Heart left ventricle (tissue), 16 donors: ENCODE results near the gene ATP6V1D. TPM values are rescaled to one million over a fixed set of nuclear protein-coding genes. Genes with fewer than 3 reads are reported as not detected.

Source experiments
- ATAC-seq, 4 donors: fragments of 200-7000 bp; cut with Tn5 transposase; one replicate each; pipeline ENCODE4 v1.9.1; 2020 to 2022; ENCODE audit warnings: moderate library complexity in 4 of 4, mild to moderate bottlenecking in 3 of 4, moderate number of reproducible peaks in 1 of 4
- DNase-seq, 5 donors: peaks; one replicate each; pipeline ENCODE4 v3.0.0-alpha.2; 2020
- H3K27ac ChIP-seq, 12 donors: fragments of 200-600 bp; sonication (generic) in 4 of 12; one replicate each; pipeline versions ENCODE4 v1.5.0 to v1.8.0; 2016 to 2022; ENCODE audit warnings: mild to moderate bottlenecking in 2 of 12
- H3K27me3 ChIP-seq, 9 donors: fragments of 200-600 bp; sonication (generic) in 2 of 9; one replicate each; pipeline versions ENCODE4 v1.5.1 to v1.8.0; 2016 to 2022; ENCODE audit warnings: mild to moderate bottlenecking in 3 of 9
- H3K36me3 ChIP-seq, 9 donors: fragments of 200-600 bp; sonication (generic) in 2 of 9; one replicate each; pipeline versions ENCODE4 v1.5.0 to v1.8.0; 2018 to 2022; ENCODE audit warnings: mild to moderate bottlenecking in 2 of 9
- H3K4me1 ChIP-seq, 12 donors: fragments of 200-600 bp; sonication (generic) in 4 of 12; one replicate each; pipeline versions ENCODE4 v1.5.0 to v1.8.0; 2016 to 2022; ENCODE audit warnings: mild to moderate bottlenecking in 3 of 12
- H3K4me3 ChIP-seq, 12 donors: fragments of 200-600 bp; sonication (generic) in 4 of 12; one replicate each; pipeline versions ENCODE4 v1.5.0 to v1.8.0; 2017 to 2022; ENCODE audit warnings: mild to moderate bottlenecking in 9 of 12, moderate library complexity in 4 of 12
- H3K9me3 ChIP-seq, 12 donors: fragments of 200-600 bp; sonication (generic) in 4 of 12; one replicate each; pipeline versions ENCODE4 v1.5.0 to v1.8.0; 2016 to 2022; ENCODE audit warnings: mild to moderate bottlenecking in 1 of 12
- POLR2A ChIP-seq, 2 donors: fragments of 450-650 bp; IDR thresholded peaks; one replicate each; pipeline ENCODE4 v1.6.1; 2017; ENCODE audit warnings: antibody characterized with exemption in 2 of 2, mild to moderate bottlenecking in 2 of 2, moderate library complexity in 2 of 2
- WGBS, 4 donors: extraction: QIAGEN DNeasy Blood & Tissue Kit in 2 of 4; methylation state at CpG; one replicate each; pipeline versions ENCODE4 v1.1.5 to v1.1.7; 2013 to 2018; 5-methylcytosine and 5-hydroxymethylcytosine counted together
- intact Hi-C, 10 donors: fragments of 100-400 bp; cut with DNase I; formaldehyde crosslinking; loops; one replicate each; pipeline versions ENCODE4 v1.11.1 to v1.14.2; 2022
- polyA plus RNA-seq, 2 donors: library from polyadenylated mRNA; stranded (reverse); fragments of 200-250 nt; gene quantifications; one replicate each; pipeline ENCODE4 v1.2.3, GENCODE V29; 2013
- total RNA-seq, 9 donors: library from RNA; depleted of rRNA in 2 of 9; stranded (reverse); fragments of >200 nt in 2 of 9; fragmentation: NEBNext Ultra II Directional in 3 of 9; extraction: Animal tissue kit (Norgen Biotek cat#: 25700) in 3 of 9; gene quantifications; one replicate each; pipeline versions ENCODE4 v1.1.0 to v1.2.4, GENCODE V29; 2016 to 2023
- TF ChIP-seq, protein P1 (sequence below), 12 donors: fragments of 200-600 bp; sonication (generic) in 4 of 12; IDR thresholded peaks; one replicate each; pipeline versions ENCODE4 v1.5.0 to v1.8.0; 2018 to 2022; ENCODE audit warnings: antibody characterized with exemption in 12 of 12, mild to moderate bottlenecking in 5 of 12
- donor health status: ischemic (EF 13 %, LVEDD 7.1; RV severe dilation, severe dysfunction).
- donor health status: healthy with polysubstance abuse.
- donor health status: DM: no; HTN: yes; CAD: no.
- donor health status: DM: no; HTN: no; CAD: no.
- donor health status: ischemic (EF 25% LVEDD 6.9; RV normal size, moderate dysfunction).
- donor health status: ischemic (EF 25% LVEDD 5.7; RV mildly dilated, moderate dysfunction).
- donor health status: healthy.
- donor health status: DM: yes; HTN: yes; CAD: no.
- donor health status: ischemic (EF 35%, LVEDD 5.7; RV mildly dilated, moderate dysfunction).
- donor health status: nonischemic (EF 11% LVEDD 7.7; RV severe dilation, severe dysfunction).
- donor health status: DM: yes; HTN: yes; CAD: no.
- donor health status: PGD.
- donor health status: ischemic (EF 29% LVEDD 5.4; RV normal size, mild dysfunction).
- donor health status: nonischemic (EF 23%, LVEDD 6.1; RV moderate dilation, normal function).

Gene ATP6V1D
- total and polyA plus RNA-seq, 11 donors, result 106 to 211 (median 167) TPM

DNA sequence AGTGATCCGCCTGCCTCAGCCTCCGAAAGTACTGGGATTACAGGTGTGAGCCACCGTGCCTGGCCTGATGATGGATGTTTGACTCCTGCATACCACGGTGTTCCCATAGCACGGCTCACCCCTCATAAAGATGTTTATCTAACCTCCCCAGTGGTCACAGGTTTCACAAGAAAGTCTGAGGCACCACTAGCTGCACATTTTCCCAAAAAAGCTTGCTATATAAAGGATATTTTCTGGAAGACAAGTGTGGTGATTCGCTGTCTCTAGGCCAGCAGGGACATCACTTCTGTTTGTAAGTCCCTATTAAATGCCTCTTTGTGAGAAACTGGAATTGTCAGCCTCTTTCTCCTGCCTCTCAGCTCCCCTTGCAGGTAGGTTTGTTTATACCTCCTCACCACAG lies 34.1 kb upstream of the ATP6V1D start:
- no peaks in the 10 kb centered on the region for H3K27me3 ChIP-seq
- no peak for TF ChIP-seq POLR2A (IDR thresholded peaks at IDR 0.05)
- TF ChIP-seq, protein P1, sequence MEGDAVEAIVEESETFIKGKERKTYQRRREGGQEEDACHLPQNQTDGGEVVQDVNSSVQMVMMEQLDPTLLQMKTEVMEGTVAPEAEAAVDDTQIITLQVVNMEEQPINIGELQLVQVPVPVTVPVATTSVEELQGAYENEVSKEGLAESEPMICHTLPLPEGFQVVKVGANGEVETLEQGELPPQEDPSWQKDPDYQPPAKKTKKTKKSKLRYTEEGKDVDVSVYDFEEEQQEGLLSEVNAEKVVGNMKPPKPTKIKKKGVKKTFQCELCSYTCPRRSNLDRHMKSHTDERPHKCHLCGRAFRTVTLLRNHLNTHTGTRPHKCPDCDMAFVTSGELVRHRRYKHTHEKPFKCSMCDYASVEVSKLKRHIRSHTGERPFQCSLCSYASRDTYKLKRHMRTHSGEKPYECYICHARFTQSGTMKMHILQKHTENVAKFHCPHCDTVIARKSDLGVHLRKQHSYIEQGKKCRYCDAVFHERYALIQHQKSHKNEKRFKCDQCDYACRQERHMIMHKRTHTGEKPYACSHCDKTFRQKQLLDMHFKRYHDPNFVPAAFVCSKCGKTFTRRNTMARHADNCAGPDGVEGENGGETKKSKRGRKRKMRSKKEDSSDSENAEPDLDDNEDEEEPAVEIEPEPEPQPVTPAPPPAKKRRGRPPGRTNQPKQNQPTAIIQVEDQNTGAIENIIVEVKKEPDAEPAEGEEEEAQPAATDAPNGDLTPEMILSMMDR (IDR thresholded peaks at IDR 0.05), result no peak
- H3K4me1 ChIP-seq, result peaks cover 0 to 3% (median 0%) of the 10 kb centered on the region in 12 donors
- DNase-seq, result no peak
- no peaks in the 10 kb centered on the region for H3K36me3 ChIP-seq
- H3K9me3 ChIP-seq, result no peaks in the 10 kb centered on the region
- no peak for ATAC-seq
- 74 to 87% (median 81%) methylated on average over 6 of the region's 6 CpGs for whole genome bisulfite sequencing, 4 donors
- intact Hi-C loops, result no loop called here
- H3K4me3 ChIP-seq, result no peak overlapping the region
- H3K27ac ChIP-seq, result no peak overlapping the region

DNA sequence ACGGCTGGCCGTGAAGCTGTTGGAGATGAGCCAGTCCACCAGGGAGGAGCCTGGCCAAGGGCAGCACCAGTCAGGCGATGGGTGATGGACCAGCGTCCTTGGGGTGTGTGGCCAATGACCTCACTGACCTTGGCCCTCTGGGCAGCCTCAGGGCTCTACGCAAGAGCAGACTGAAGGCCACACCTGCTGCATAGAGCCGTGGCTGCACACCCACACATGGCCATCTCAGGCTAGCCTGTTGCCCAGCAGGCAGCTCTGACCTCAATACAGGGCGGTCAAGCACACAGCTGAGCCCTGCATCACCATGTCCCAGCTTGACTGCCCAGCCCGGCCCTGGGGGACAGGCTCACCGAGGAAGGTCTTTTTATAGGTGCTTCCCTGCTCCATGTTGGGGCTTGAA lies 33.2 kb upstream of the ATP6V1D start:
- no peaks in the 10 kb centered on the region for H3K27me3 ChIP-seq
- intact Hi-C loops, result no loop called here
- H3K27ac ChIP-seq, result no peak overlapping the region
- no peaks in the 10 kb centered on the region for H3K36me3 ChIP-seq
- DNase-seq, result peak in 1 of 5 donors; percentile 62
- H3K4me1 ChIP-seq, result peaks cover 0 to 3% (median 0%) of the 10 kb centered on the region in 12 donors
- peak in 1 of 4 donors; percentile 17 for ATAC-seq
- no peak for TF ChIP-seq POLR2A (IDR thresholded peaks at IDR 0.05)
- TF ChIP-seq, protein P1 (IDR thresholded peaks at IDR 0.05), result no peak
- no peaks in the 10 kb centered on the region for H3K9me3 ChIP-seq
- WGBS, 4 donors, result 74 to 85% (median 76%) methylated on average over 4 to 9 of the region's 9 CpGs
- no peak overlapping the region for H3K4me3 ChIP-seq

DNA sequence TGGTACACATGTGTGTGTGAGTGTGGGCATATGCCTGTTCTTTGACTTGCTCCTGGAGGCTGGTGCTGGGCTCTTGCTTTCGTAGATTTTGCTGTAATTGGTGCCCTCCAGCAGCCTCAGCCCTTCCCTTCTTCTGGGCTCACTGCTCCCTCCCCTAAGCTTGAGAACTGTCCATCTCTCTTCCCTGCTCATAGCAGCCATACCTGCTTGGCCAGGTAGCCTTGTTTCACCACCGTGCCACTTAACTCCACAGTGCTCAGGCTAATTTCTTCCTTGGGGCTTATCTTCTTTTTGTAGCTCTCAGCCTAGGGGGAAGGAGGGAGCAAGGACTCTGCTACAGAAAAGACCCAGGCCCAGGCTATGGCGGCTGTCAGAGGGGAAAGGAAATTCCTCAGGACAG lies 32.5 kb upstream of the ATP6V1D start:
- no peak overlapping the region for H3K27ac ChIP-seq
- intact Hi-C loops, result no loop called here
- H3K4me1 ChIP-seq, result peaks cover 0 to 3% (median 0%) of the 10 kb centered on the region in 12 donors
- no peaks in the 10 kb centered on the region for H3K9me3 ChIP-seq
- DNase-seq (no peak), ATAC-seq (no peak)
- no peak overlapping the region for H3K4me3 ChIP-seq
- TF ChIP-seq POLR2A (IDR thresholded peaks at IDR 0.05), result no peak
- TF ChIP-seq, protein P1 (IDR thresholded peaks at IDR 0.05), result no peak
- no peaks in the 10 kb centered on the region for H3K27me3 ChIP-seq
- peaks cover 0 to 6% (median 0%) of the 10 kb centered on the region in 9 donors for H3K36me3 ChIP-seq
- 68 to 79% (median 75%) methylated on average over 3 of the region's 3 CpGs for WGBS, 4 donors

DNA sequence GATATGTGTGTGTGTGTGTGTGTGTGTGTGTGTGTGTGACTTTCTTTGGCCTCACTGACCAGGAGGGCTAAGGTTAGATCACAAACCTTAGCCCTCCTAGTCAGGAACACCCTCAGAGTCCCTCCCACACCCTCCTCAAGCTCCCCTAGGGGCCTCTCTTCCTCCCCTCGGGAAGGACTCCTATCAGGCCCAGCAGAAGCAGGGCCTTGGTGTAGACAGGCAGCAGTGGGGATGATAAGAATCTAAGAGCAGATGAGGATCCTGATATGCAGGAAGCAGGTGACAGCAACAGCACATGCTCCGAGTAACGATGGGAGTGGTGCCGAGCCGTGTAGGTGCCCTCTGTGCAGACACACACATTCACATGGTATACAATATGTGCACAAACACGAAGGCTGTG lies 31.7 kb upstream of the ATP6V1D start:
- Histone ChIP-seq H3K27ac (no peak overlapping the region), H3K27me3 (no peaks in the 10 kb centered on the region), H3K9me3 (no peaks in the 10 kb centered on the region), H3K36me3 (peaks cover 0 to 15% (median 7%) of the 10 kb centered on the region in 9 donors), H3K4me1 (no peaks in the 10 kb centered on the region), H3K4me3 (no peak overlapping the region)
- TF ChIP-seq, protein P1 (IDR thresholded peaks at IDR 0.05), result no peak
- TF ChIP-seq POLR2A (IDR thresholded peaks at IDR 0.05), result no peak
- DNase-seq (no peak), ATAC-seq (no peak)
- intact Hi-C loops, result no loop called here
- WGBS, 4 donors, result 70 to 77% (median 75%) methylated on average over 6 of the region's 6 CpGs
